Measurements from ENCODE around the gene MESP1.

- TF ChIP-seq CTCF (IDR thresholded peaks at IDR 0.05; ENCODE audit: low read depth, low read length, poor library complexity, severe bottlenecking) (no peak), EZH2phosphoT487 (IDR thresholded peaks at IDR 0.05; ENCODE audit: borderline replicate concordance, low read length) (no peak)
These were observed 46.6 kb downstream of the MESP1 start for GRCh38 chr15:89704411-89704810.
